HG02642 (cell line): ENCODE data around the gene CACNA2D3.
"Not testable (repeated sequence)": the region's sequence is repeated elsewhere in the genome, so short reads cannot be mapped to it uniquely, and the experiment has no call there.

Experiments
- ATAC-seq: cut with Tn5 transposase; IDR thresholded peaks from one replicate; pipeline ENCODE4 v1.9.1; 2021; ENCODE audit warnings: mild to moderate bottlenecking; ENCODE audit not compliant: unreplicated experiment, poor library complexity

CACNA2D3 gene

DNA sequence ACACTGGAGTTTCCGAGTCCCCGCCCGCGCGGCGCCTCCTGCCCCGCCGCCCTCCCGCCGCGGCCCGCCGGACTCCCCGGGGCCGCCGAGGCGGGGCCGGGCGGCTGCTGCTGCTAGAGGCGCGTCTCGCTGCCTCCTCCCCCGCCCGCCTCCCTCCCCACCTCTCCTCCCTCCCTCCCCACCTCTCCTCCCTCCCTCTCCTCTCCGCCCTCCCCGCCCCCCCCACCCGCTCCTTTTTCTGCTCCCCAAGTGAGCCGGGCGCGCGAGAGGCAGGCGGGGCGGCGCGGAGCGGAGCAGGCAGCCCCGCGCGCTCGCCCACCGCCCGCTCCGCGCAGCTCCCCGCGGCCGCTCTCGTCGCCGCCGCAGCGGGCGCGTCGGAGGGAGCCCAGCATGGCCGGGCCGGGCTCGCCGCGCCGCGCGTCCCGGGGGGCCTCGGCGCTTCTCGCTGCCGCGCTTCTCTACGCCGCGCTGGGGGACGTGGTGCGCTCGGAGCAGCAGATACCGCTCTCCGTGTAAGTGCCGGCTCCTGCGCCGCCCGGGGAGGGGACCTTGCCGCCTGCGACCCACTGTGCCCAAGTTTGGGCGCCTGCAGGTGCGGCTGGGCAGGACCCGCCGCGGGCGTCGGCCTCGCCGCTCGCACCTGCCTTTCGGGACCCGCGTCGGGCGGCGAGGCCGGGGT is at the start of gene CACNA2D3:
CACNA2D3 (plus strand) TSS at position 229 of the 679 bp plus-strand sequence.
- ATAC-seq, result no peak

DNA sequence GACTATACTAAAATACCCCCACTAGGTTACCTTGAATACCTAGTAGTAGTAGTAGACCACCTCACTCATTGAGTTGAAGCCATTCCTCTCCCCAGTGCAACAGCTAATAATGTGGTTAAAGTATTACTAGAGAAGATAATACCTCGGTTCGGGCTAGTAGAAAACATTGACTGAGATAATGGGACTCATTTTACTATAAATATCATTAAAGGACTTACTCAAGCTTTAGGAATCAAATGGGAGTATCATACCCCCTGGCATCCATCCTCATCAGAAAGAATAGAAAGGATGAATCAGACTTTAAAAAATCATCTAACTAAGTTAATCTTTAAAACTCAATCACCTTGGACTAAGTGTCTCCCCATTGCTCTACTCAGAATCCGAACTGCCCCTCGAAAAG is 49.0 kb upstream of the CACNA2D3 start:
- ATAC-seq, result no peak

DNA sequence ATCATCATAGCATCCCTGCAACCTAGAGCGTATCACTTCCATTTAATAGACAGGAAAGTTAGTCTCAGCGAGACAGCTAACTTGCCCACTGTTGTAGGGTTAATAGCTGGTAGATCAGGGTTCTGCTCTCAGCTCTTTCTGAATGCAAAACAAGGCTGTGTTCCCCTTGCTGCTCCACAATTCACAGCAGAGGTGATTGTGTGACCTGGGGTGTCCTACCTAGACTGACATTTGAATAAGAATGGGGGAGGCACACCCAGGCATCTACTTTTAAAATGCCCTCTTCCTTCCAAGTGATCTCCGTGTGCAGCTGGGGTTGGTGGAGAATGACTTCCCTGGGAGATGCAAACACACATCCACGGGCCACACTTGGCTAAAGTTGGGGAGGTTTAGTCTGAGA is 43.0 kb upstream of the CACNA2D3 start:
- no peak for ATAC-seq

DNA sequence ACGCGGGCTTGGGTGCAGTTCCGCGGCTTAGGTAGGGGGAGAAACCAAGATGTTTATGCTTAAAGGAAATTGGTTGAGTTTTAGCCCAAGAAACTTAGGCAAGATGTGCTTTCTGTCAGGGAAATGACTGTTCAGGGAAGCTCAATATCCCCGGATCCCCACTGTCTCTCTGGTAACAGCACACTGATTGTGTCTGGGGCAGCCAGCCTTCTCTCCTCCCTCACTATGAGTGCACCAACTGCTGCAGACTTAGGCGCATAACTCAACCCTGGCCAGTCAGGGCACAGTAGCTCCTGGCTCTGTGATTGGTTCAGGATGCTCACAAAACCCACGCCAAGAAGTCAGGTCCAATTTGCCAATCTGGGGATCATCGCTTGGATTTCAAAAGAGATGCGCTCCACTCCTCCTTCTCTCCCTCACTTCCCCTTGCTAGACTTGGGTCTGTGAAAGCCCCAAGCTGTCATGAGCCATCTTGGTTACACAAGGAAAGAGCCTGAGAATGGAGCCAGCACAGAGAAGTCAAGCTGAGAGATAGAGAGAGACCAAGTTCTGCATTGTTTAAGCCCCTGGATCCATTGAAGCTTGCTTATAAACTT is 42.5 kb upstream of the CACNA2D3 start:
- ATAC-seq, result no peak

DNA sequence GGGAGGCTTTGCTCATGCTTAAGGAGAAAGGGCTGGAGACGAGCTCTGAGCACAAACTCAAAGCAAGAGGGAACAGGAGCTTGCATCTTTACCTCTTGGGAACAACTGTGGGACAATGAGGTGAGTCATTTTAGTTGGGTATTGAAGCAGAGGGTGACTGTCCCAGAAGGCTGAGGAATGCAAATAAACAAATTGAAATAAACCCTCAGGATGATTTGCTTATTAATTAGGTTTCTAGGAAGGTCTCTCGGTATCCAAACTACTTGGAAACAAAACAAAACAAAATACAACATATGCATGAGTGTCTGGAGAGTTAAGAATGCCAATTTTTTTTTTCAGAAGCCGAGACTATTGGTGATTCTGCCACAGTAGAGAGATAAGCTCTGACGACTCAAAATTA is 38.4 kb upstream of the CACNA2D3 start:
- ATAC-seq, result no peak

DNA sequence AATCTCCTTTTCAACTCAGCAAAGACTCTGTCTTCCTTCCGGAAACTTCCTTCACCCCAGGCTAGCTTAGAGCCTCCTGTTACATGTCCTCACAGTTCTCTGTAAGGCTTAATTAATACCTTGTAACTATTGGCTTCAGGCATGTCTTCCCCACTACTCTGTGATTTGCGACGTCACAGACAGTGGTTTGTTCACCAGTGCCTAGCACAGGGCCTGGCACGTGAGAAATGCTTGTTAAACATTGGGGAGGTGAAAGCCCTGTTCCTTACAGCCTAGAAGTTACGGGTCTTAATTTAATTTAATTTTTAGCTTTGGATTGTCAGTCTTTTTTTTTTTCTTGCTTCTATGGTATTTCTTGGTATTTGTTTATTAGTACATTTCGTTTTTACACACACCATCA is 36.4 kb upstream of the CACNA2D3 start:
- no peak for ATAC-seq

DNA sequence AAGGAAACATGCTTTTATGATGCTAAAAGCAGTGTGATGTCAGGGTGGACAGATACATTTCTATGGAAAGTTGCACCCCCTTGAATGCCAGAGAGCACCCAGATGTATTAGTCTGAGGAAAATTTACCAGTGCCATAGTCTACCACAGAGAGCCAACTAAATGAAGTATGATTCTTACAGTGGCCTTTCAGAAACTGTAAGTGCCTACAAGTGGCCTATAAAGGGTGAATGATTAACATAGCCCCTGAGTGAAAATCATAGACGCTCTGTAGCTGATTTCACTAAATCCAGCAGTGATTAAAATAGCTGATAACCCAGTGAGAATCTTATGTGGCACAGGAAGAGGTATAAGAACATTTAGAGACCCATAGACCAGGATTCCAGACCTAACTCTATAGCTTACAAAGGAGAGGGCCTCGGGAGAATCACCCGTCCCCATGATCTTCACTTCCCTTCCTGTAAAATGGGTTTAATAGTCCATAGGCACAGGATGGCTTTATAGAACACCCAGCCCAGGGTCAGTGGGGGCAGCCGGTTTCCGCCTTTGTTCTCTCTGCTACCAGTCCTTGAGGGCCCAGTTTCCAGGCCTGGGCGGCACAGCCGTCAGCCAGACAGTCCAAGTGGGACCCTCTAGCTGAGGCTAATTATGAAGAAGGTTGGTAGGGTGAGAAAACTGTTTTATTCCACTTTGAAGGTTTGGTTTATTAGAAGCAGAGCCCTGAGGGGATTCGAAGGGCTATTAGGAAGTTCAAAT is 35.5 kb upstream of the CACNA2D3 start:
- ATAC-seq, result no peak

DNA sequence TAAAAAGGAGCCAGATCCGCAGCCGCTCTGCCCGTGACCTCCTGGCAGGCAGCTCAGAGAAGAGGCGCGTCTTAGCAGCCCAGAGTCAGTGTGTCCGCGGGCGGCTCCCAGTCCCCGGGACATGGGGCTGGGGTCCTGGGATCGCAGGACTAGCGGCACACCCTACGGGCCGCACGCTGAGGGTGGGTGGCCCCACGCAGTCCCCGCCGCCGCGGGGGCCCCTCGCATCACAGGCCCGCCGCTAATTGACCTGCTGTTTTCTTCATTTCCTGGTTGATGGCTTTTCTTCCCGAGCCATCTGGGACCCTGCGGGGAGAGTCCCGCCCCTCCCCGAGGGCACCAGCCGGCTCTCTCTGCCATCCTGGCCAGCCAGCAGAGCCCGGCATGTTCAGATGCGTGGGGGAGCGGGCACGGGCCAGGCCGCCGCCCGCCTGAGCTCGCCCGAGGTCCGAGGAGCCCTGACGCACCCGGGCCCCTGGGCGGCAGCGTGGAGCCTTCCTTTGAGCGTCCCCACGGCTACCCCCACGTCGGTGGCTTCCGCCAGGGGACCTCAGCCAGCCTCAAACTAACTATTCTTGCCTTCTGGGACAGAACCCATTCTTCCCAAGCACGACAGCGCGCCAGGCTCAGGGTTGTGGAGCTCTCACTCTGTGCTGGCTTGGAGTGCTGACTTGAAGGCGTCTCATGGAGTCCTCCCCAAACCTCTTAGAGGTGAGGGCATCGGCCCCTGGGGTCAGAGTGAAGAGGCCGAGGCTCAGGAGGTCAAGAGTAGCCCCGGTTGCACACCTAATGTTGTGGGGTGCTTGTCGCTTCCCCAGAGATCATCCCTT is 34.6 kb upstream of the CACNA2D3 start:
- ATAC-seq, result no peak

DNA sequence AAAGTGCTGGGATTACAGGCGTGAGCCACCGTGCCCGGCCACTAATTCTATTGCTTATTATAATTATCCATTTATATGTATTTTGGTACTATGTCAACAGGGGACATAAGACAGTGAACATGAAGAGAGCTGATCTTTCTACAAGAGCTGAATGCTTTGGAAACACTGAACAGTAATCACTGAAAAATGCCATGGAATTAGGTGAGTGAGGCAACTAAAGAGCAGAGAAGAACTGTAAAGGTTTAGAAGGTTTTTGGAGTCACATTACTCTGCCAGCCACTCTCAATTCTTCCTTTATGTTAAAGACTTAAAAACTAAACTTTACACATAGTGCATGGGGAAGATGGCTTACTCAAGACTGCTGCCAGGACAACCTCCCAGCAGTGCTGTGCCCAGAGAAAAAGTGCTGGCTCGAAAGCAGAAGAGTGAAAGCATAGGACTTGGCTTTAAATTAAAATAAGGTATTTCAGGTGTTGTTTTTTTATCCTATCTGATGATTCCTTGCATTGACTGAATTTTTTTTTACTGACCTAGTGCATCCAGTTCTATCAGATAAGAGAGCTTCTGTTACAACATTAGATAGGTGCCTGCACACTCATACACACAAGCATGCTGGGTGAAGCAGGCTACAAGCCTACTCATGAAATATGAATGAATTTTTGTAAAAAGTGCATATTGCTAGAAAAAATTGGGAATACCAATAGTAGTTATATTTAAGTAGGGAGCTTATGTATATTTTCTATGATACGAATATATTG is 28.7 kb upstream of the CACNA2D3 start:
- no peak for ATAC-seq

DNA sequence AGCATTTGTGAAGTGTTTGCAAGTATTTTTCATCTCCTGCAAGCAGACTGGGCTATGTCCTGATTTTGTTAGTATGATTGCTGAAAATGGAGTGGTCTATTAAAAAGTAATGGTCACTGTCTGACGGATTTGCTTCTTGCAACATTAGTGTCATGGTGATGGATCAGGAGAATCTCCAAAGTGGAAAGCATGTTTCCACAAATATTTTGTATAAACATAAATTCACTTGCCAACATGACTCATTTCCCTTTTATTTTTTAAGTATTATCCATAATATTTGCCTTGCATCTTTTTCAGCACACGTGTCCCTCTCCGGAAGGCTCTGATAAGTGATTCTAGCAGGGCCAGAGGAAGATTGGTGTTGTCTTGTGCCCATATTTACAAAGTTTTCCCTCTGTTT is 27.4 kb upstream of the CACNA2D3 start:
- no peak for ATAC-seq

DNA sequence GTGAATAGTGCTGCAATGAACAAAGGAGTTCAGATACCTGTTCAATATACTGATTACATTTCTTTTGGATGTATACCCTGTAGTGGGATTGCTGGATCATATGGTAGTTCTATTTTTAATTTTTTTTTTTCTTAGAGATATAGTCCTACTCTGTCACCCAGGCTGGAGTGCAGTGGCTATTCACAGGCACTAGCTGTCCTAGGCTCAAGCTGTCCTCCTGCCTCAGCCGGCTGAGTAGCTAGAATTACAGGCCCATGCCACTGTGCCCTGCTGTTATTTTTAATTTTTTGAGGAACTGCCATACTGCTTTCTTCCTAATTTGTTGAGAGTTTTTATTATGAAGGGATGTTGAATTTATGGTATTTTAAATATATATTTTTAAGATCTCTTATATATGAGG is 23.0 kb upstream of the CACNA2D3 start:
- ATAC-seq, result no peak

DNA sequence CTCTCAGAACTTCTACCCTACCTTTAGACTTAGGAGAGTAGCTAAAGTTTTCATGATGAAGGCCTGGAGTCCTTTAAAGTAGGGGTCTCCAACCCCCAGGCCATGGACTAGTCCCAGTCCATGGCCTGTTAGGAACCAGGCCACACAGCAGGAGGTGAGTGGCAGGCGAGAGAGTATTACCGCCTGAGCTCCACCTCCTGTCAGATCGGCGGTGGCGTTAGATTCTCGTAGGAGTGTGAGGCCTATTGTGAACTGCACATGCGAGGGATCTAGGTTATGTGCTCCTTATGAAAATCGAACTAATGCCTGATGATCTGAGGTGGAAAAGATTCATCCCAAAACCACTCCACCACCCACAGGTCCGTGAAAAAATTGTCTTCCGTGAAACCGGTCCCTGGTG is 18.3 kb upstream of the CACNA2D3 start:
- ATAC-seq, result no peak

DNA sequence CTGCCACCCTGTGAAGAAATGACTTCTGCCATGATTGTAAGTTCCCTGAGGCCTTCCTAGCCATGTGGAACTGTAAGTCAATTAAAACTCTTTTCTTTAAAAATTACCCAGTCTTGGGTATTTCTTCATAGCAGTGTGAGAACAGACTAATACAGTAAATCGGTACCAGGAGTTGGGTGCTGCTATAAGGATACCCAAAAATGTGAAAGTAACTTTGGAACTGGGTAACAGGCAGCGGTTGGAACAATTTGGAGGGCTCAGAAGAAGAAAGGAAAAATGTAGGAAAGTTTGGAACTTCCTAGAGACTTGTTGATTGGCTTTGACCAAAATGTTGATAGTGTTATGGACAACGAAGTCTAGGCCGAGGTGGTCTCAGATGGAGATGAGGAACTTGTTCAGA is 6.2 kb upstream of the CACNA2D3 start:
- ATAC-seq, result not testable (repeated sequence)

DNA sequence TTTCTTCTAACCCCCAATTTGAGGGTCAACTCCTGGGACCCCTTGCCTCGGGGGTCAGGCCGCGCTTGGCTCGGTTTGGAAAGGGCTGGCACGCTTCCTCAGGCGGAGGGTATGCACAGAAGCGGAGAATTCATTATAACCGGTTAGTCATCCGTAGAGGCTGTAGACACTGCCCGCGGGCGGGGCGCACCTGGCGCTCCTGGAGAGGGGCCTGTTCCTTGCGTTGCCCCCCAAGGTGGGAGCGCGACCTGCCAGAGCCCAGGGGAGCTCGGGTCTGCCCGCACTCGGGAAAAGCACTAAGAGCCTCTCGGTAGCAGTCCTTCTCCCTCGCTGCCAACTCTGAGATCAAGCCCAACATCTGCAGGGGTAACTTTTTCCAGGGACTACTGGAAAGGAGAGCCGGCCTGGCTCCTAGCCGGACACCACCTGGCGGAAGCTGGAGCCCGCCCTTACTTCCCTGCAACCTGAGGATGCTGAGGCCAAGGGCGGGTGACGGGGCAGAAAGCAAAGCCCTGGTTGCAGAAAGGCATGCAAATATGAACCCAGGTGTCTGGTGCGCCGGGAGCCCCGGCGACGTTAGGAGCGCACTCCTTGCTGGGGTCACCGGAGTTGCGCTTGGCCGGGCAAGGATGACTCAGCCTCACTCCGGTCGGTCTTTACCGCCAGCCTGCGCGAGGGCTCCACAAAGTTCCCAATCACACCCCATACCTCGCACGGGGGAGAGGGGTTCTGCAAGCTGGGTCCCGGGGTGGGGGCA is 1.5 kb upstream of the CACNA2D3 start:
- ATAC-seq, result peak; percentile 67

DNA sequence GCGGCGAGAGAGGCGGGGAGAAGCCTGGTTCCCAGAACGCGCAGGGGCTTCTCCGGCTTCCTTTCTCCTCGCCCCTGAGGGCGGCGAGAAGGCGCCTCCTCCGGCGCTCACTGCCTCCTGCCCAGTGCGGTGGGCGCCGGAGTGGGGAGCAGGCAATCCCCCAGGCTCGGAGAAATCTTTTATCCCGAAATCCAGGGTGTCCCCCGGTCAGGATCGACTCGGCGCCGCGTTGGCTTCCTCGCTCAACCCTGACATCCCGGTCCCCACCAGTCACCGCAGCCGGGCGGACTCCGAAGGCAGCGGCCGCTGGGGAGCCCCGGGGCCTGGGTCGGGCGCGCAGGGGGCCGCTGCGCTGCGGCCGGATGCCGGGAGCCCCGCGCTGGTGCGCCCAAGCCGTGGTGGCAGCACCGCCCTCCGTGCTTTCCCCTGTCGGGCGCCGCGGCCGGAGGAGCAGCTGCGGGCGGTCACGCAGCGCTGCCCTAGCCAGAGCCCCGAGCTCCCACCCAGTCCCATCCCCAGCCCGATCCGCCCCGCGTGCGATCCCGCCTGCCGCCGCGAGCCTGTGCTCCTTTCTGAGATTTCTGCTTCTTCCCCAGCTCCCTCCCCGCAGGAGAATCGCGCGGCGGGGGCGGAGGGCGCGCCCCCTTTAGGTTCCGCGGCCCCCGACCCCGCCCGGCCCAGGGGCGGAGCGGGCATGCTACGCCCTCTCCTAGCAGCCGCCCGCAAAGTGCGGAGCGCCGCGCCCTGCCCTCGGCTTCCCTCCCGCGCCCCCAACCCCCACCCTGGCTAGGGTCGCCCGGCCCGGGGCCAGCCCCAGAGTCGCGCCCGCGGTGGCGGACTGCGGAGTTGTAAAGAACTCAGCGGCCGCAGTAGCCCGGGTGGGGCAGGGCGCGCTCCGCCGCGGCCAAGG is 683 bp upstream of the CACNA2D3 start:
- ATAC-seq, result no peak

DNA sequence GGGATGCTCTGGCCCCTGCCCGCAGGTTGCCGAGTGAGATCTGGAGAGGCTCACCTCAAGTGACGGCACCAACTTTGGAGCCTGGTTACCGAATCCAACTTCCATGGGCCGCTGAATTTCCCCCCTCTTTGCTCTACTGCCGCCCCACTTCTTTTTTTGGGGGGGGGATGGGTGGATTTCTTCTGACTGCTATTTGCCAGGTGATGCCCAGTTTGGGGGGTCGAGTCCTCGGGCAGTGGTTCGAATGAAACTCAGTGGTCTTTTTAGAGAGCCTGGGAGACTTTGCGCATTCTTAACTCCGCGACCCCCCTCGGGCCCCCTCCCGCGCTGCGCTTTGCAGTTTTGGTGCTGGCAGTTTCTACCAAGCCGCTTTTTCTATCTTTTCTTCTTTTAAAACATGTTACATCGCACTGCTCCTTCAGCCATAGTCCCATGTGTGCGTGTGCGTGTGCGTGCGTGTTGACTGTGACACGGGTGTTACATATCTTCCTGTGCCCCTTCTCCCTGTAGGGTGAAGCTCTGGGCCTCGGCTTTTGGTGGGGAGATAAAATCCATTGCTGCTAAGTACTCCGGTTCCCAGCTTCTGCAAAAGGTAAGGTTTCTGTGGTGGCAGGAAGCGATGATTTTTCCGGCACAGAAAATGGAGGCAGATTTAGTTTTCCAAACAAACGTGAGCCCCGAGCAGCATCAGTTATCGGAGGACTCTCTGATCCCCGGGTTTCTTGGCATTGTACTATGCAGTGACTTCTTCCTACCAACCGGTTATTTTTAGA is 837 bp downstream of the CACNA2D3 start:
- no peak for ATAC-seq

DNA sequence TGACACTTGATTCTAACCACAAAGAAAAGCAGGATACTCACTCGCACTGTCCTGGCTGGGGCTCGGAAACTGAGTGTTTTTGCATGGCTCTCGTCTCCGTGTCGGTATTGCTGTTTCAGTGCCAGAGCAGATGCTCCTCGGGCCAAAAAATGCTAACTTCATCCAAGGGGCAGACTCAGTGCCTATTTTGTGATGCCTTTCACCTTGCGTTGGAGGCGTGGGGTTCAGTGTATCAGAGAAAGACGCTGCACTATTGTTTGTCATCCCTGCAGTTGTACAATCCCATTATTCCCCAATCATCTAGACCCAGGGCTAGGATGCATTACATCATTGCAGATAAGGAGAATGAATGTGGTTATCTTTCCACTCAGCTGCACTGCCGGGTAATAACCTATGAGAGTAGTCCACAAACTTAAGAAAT is 1.4 kb downstream of the CACNA2D3 start:
- ATAC-seq, result no peak

DNA sequence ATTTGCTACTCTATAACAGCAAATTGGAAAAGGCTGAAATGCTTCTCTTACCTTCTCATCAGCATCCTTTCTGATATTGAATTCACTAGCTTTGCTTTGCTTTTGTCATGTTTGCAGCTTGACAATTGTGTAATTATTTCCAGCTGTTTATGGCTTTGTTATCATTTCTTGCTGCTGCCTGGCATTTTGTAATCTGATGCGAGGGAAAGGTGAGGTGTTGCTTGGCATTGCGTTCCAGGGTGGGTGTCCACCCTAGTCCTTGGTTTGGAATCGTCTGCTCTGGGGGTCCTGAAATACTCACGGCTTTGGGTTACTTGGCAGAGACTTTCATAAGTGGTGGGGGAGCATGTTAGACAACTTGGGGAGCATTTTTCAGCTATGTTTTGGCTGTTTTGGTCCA is 2.9 kb downstream of the CACNA2D3 start:
- no peak for ATAC-seq
